ENCODE results near the gene IRF7. TPM values are rescaled to one million over a fixed set of nuclear protein-coding genes. Genes with fewer than 3 reads are reported as not detected.

The IRF7 gene
- total and polyA plus RNA-seq, 9 donors: 0.28 to 59.1 (median 17.1) TPM

DNA sequence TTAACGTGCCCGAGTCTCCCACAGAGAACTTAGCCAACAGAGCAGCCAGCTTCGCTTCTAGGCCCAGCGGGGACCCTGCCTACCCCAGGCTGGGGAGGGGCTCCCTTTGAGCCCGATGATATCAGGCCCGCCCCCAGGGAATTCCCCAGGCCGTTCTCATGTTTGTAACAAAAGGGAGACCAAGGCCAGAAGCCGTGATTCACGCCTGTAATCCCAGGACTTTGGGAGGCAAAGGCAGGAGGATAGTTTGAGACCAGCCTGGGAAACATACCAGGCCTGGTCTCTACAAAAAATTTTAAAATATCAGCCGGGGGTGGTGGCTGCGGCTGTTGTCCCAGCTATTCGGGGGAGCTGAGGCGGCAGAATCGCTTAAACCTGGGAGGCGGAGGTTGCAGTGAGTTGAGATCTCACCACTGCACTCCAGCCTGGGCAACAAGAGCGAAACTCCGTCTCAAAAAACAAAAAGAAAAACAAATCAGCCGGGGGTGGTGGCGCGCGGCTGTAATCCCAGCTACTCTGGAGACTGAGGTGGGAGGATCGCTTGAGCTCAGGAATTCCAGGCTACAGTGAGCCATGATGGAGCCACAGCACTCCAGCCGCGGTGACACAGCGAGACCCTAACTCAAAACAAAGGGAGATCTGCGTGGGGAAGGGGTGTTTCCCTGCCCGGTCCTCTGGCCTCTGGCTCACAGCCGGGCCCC is 23.0 kb upstream of the IRF7 start:
- no peaks in the 10 kb centered on the region for H3K36me3 ChIP-seq
- H3K9me3 ChIP-seq: no peaks in the 10 kb centered on the region
- intact Hi-C loops (cut with DNase I): no loop called here
- TF ChIP-seq, protein P1, sequence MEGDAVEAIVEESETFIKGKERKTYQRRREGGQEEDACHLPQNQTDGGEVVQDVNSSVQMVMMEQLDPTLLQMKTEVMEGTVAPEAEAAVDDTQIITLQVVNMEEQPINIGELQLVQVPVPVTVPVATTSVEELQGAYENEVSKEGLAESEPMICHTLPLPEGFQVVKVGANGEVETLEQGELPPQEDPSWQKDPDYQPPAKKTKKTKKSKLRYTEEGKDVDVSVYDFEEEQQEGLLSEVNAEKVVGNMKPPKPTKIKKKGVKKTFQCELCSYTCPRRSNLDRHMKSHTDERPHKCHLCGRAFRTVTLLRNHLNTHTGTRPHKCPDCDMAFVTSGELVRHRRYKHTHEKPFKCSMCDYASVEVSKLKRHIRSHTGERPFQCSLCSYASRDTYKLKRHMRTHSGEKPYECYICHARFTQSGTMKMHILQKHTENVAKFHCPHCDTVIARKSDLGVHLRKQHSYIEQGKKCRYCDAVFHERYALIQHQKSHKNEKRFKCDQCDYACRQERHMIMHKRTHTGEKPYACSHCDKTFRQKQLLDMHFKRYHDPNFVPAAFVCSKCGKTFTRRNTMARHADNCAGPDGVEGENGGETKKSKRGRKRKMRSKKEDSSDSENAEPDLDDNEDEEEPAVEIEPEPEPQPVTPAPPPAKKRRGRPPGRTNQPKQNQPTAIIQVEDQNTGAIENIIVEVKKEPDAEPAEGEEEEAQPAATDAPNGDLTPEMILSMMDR (IDR thresholded peaks at IDR 0.05): no peak
- TF ChIP-seq EP300 (IDR thresholded peaks at IDR 0.05) (no peak), POLR2A (IDR thresholded peaks at IDR 0.05) (no peak)
- no peak for DNase-seq
- H3K27ac ChIP-seq: no peak overlapping the region
- H3K27me3 ChIP-seq: no peaks in the 10 kb centered on the region
- 65 to 78% (median 65%) methylated on average over 28 of the region's 28 CpGs for WGBS, 3 donors
- H3K4me1 ChIP-seq (ENCODE audit: insufficient read depth): peaks cover 7% of the 10 kb centered on the region
- H3K4me3 ChIP-seq: no peak overlapping the region

GRCh38 chr11:637593-638521 is 22.1 kb upstream of the IRF7 start:
- no peak for TF ChIP-seq POLR2A (IDR thresholded peaks at IDR 0.05)
- TF ChIP-seq, protein P1 (IDR thresholded peaks at IDR 0.05): no peak
- no peak for TF ChIP-seq EP300 (IDR thresholded peaks at IDR 0.05)
- intact Hi-C loops (cut with DNase I): no loop called here

DNA sequence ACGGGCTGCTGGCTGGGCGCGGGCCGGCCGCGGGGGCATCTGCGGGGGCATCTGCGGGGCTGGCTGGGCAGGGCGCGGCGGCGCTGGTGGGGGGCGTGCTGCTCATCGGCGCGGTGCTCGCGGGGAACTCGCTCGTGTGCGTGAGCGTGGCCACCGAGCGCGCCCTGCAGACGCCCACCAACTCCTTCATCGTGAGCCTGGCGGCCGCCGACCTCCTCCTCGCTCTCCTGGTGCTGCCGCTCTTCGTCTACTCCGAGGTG is 21.5 kb upstream of the IRF7 start:
- intact Hi-C loops (cut with DNase I): no loop called here
- H3K9me3 ChIP-seq: no peaks in the 10 kb centered on the region
- H3K27me3 ChIP-seq: no peaks in the 10 kb centered on the region
- H3K36me3 ChIP-seq: no peaks in the 10 kb centered on the region
- DNase-seq: no peak
- no peak overlapping the region for H3K27ac ChIP-seq
- H3K4me1 ChIP-seq (ENCODE audit: insufficient read depth): peaks cover 7% of the 10 kb centered on the region
- 5 to 11% (median 7%) methylated on average over 24 to 34 of the region's 34 CpGs for WGBS, 3 donors
- TF ChIP-seq EP300 (IDR thresholded peaks at IDR 0.05): no peak
- TF ChIP-seq, protein P1 (IDR thresholded peaks at IDR 0.05): no peak
- TF ChIP-seq POLR2A (IDR thresholded peaks at IDR 0.05): no peak
- no peak overlapping the region for H3K4me3 ChIP-seq

More at GRCh38 chr11:637593-638521, 22.1 kb upstream of the IRF7 start:
- 62 to 66% (median 66%) methylated on average over 55 of the region's 55 CpGs for WGBS, 3 donors
- H3K27ac ChIP-seq: no peak overlapping the region
- H3K4me1 ChIP-seq (ENCODE audit: insufficient read depth): peaks cover 7% of the 10 kb centered on the region
- no peaks in the 10 kb centered on the region for H3K27me3 ChIP-seq
- H3K36me3 ChIP-seq: no peaks in the 10 kb centered on the region
- DNase-seq: peak in 1 of 5 donors; percentile 35
- no peaks in the 10 kb centered on the region for H3K9me3 ChIP-seq
- no peak overlapping the region for H3K4me3 ChIP-seq

- intact Hi-C loops (cut with DNase I): no loop called here
- Histone ChIP-seq H3K9me3 (no peaks in the 10 kb centered on the region), H3K4me3 (no peak within 1 kb of the TSS), H3K4me1 (ENCODE audit: insufficient read depth) (peaks cover 7% of the 10 kb centered on the region), H3K36me3 (no peaks in the 10 kb centered on the region), H3K27me3 (no peaks in the 10 kb centered on the region), H3K27ac (no peak within 1 kb of the TSS)
- peak in 1 of 5 donors; percentile 61 for DNase-seq
- 8 to 20% (median 14%) methylated on average over 60 to 99 of the region's 100 CpGs for WGBS, 3 donors
- TF ChIP-seq, protein P1 (IDR thresholded peaks at IDR 0.05): no peak
- TF ChIP-seq POLR2A (IDR thresholded peaks at IDR 0.05) (no peak), EP300 (IDR thresholded peaks at IDR 0.05) (no peak)
Observed at GRCh38 chr11:636511-637332, 21.0 kb upstream of the IRF7 start, which contains the start of gene DRD4. Gene DRD4, plus strand, starts transcription at chr11:637269. Its CDS starts 36 bp downstream, at chr11:637305.

All from ovary (tissue), 9 donors.